Effector CD8-positive, alpha-beta T cell (primary cell): Measurements from ENCODE around the gene TRMT10B.
A peak's percentile ranks its signal among the peaks of the same experiment; 100 is the strongest.
"Not testable (repeated sequence)": the region's sequence is repeated elsewhere in the genome, so short reads cannot be mapped to it uniquely, and the experiment has no call there.

ENCODE experiments used
- DNase-seq: peaks from one replicate; lab custom pipeline; 2025; lab: John Stamatoyannopoulos, UW

Gene TRMT10B

GRCh38 chr9:37800631-37801286, 47.2 kb downstream of the TRMT10B start, which contains the start of gene DCAF10:
Gene DCAF10 (plus strand): TSS chr9:37800797. CDS start chr9:37800867, 70 bp downstream.
- DNase-seq = peak; percentile 79

DNA sequence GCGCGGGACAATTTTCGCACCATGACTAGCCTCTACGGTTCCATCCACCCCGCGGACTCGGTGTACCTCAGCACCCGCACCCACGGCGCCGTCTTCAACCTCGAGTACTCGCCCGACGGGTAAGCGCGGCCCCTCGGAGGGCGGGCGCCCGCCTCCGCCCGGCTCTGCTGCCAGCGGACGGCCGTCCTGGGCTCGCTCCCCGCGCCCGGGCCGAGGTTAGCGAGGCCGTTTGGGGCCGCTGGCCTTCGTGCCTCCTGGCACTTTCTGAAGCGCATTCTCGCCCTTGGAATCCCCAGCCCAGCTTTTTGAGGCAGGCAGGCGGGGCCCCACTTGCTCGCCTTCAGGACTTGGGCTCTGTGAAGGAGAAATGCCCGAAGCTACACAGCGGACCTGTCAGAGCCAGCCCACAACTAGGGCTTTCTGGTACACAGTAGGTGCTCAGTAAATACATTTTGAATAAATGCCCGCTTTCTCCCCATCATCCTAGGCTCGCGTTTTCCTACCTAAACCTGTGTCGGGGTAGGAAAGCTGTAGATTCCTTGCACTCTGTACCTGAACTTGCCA, 47.8 kb downstream of the TRMT10B start:
- DNase-seq = no peak

GRCh38 chr9:37801959-37802711, 48.5 kb downstream of the TRMT10B start:
- no peak for DNase-seq

DNA sequence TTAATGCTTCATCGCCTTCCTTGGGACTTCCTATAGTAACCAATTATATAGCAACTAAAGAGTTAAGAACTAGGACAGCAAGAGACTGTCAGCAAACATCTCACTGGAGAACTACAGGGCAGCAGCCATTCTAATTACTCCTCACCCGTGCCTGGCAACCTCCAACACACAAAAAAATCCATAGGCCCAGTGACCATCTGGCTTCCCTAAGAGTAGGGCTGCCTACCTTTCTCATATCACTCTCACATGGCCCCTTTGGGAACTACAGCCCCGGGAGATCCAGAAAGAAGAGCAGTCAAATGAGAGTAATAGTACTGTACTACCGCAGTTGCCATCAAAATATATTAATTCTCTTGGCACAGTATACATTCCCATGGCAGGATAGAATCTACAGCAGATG, 52.7 kb downstream of the TRMT10B start:
- DNase-seq = no peak

- not testable (repeated sequence) for DNase-seq
Observed at GRCh38 chr9:37809676-37810075, 56.1 kb downstream of the TRMT10B start.

- no peak for DNase-seq
Observed at GRCh38 chr9:37811906-37812476, 58.4 kb downstream of the TRMT10B start.

GRCh38 chr9:37812773-37813379, 59.3 kb downstream of the TRMT10B start:
- no peak for DNase-seq

- no peak for DNase-seq
Observed at GRCh38 chr9:37818849-37819248, 65.2 kb downstream of the TRMT10B start.

DNA sequence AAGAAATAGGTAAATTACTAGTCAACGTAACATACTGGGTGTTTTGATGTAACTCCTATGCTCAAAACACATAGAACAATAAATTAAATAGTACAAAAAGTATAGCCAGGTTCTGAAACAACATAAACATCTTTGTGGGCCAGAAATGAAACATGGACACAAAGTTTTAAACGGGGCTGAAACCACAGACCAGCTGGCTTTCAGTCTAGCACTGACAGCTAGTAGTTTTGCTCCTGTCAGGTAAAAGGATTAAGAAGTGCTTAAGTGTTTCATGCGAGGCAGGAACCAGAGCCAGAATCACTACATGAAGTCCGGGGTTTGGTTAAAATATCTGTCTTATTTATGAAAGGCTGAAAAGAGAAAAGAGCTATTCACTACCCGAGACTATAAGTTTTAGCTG, 66.5 kb downstream of the TRMT10B start:
- no peak for DNase-seq

GRCh38 chr9:37825174-37825573, 71.6 kb downstream of the TRMT10B start:
- DNase-seq = not testable (repeated sequence)

DNA sequence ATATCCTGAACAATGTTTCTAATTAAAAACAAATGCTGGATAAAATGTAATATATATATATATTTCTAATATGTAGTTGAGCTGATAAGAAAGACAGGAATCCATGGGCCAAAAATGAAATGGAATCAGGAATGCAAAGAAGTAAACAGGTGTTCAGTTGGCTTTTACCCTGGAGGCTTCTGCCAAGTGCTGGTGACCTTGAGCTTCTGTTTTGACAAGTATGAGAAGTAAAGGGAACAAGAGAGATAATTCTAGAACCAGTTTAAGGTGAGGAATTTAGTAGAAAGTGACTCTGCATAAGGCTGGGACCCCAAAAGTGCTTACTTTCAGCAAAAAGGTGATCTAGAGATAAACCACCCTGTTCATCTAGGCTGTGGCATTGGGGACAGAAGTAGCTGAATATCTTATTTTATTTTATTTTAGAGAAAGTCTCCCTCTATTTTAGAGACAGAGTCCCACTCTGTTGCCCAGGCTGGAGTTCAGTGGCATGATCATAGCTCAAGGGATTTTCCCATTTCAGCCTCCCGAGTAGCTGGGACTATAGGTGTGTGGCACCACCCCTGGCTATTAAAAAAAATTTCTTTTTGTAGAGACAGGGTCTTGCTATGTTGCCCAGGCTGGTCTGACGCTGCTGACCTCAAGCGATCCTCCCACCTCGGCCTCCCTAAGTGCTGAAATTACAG, 74.0 kb downstream of the TRMT10B start:
- DNase-seq = no peak
